Measurements from ENCODE around the gene EPN3. TPM values are rescaled to one million over a fixed set of nuclear protein-coding genes. Genes with fewer than 3 reads are reported as not detected.
A peak's percentile ranks its signal among the peaks of the same experiment; 100 is the strongest.

The EPN3 gene
- total and polyA plus RNA-seq, 5 donors, result 5.4 to 31.5 (median 23.3) TPM

GRCh38 chr17:50588391-50589049 is 56.0 kb downstream of the EPN3 start:
- 50% methylated on average over 18 of the region's 18 CpGs for WGBS
- ATAC-seq (peak; percentile 2 to 4), DNase-seq (peak in 2 of 3 donors; percentile 81 to 86)
- Histone ChIP-seq H3K4me1 (ENCODE audit: control insufficient read depth, insufficient read depth, low read length) (peaks cover 18% of the 10 kb centered on the region), H3K27me3 (ENCODE audit: control insufficient read depth, insufficient read depth) (no peaks in the 10 kb centered on the region), H3K27ac (ENCODE audit: low read length) (peak overlapping the region; percentile 79), H3K9me3 (ENCODE audit: control insufficient read depth, low read length) (no peaks in the 10 kb centered on the region), H3K4me3 (ENCODE audit: low read length) (no peak overlapping the region)
- intact Hi-C loops (cut with DNase I), result no loop called here

- Histone ChIP-seq H3K4me1 (ENCODE audit: control insufficient read depth, insufficient read depth, low read length) (peaks cover 18% of the 10 kb centered on the region), H3K27me3 (ENCODE audit: control insufficient read depth, insufficient read depth) (no peaks in the 10 kb centered on the region), H3K27ac (ENCODE audit: low read length) (peak overlapping the region; percentile 79), H3K9me3 (ENCODE audit: control insufficient read depth, low read length) (no peaks in the 10 kb centered on the region), H3K4me3 (ENCODE audit: low read length) (no peak overlapping the region)
- no peak for ATAC-seq
- intact Hi-C loops (cut with DNase I), result no loop called here
- WGBS, result 35% methylated on average over 10 of the region's 10 CpGs
- peak in 2 of 3 donors; percentile 63 to 64 for DNase-seq
Observed at GRCh38 chr17:50589095-50589705, 56.7 kb downstream of the EPN3 start.

- DNase-seq (peak in 1 of 3 donors; percentile 42), ATAC-seq (no peak)
- Histone ChIP-seq H3K9me3 (ENCODE audit: control insufficient read depth, low read length) (no peaks in the 10 kb centered on the region), H3K4me3 (ENCODE audit: low read length) (no peak overlapping the region), H3K27ac (ENCODE audit: low read length) (no peak overlapping the region), H3K4me1 (ENCODE audit: control insufficient read depth, insufficient read depth, low read length) (peaks cover 18% of the 10 kb centered on the region), H3K27me3 (ENCODE audit: control insufficient read depth, insufficient read depth) (no peaks in the 10 kb centered on the region)
- WGBS, result 93% methylated on average over 24 of the region's 24 CpGs
- intact Hi-C loops (cut with DNase I), result no loop called here
Observed at GRCh38 chr17:50590946-50591737, 58.6 kb downstream of the EPN3 start.

GRCh38 chr17:50593321-50593720 is 60.8 kb downstream of the EPN3 start:
- no peaks in the 10 kb centered on the region for H3K27me3 ChIP-seq (ENCODE audit: control insufficient read depth, insufficient read depth)
- no peaks in the 10 kb centered on the region for H3K9me3 ChIP-seq (ENCODE audit: control insufficient read depth, low read length)
- ATAC-seq (peak; percentile 15 to 22), DNase-seq (peak in 2 of 3 donors; percentile 82)
- intact Hi-C loops (cut with DNase I), result no loop called here
- peaks cover 18% of the 10 kb centered on the region for H3K4me1 ChIP-seq (ENCODE audit: control insufficient read depth, insufficient read depth, low read length)
- H3K27ac ChIP-seq (ENCODE audit: low read length), result no peak overlapping the region
- 46% methylated on average over 10 of the region's 10 CpGs for WGBS
- H3K4me3 ChIP-seq (ENCODE audit: low read length), result no peak overlapping the region

Other genes starting within 250 kb of the EPN3 start
- 10 to 100 TPM; 15.8 to 19.1 (median 18.3) TPM for gene XYLT2, start 186.6 kb upstream of the EPN3 start, total RNA-seq
- 13.2 TPM for gene XYLT2, start 186.6 kb upstream of the EPN3 start, polyA plus RNA-seq
- gene MRPL27, start 159.6 kb upstream of the EPN3 start, total RNA-seq, result 10 to 100 TPM; 74.4 to 93.0 (median 82.0) TPM
- gene MRPL27, start 159.6 kb upstream of the EPN3 start, polyA plus RNA-seq, result 194 TPM
- gene EME1, start 159.5 kb upstream of the EPN3 start, total RNA-seq, result under 1 TPM in 2 of 4 donors, not detected in 2; 0.46 to 0.59 TPM
- gene EME1, start 159.5 kb upstream of the EPN3 start, polyA plus RNA-seq, result 0.36 TPM
- gene LRRC59, start 135.2 kb upstream of the EPN3 start, total RNA-seq, result 10 to 100 TPM; 22.9 to 62.0 (median 33.3) TPM
- gene LRRC59, start 135.2 kb upstream of the EPN3 start, polyA plus RNA-seq, result 22.0 TPM
- gene ACSF2, start 106.5 kb upstream of the EPN3 start, total RNA-seq, result 100 to 1,000 TPM in 2 of 4 donors, 10 to 100 TPM in 2; 61.1 to 112 (median 96.7) TPM
- 81.6 TPM for gene ACSF2, start 106.5 kb upstream of the EPN3 start, polyA plus RNA-seq
- gene CHAD, start 63.9 kb upstream of the EPN3 start, total RNA-seq, result 1 to 10 TPM in 1 of 4 donors, under 1 TPM in 3; 0.34 to 1.1 (median 0.53) TPM
- gene CHAD, start 63.9 kb upstream of the EPN3 start, polyA plus RNA-seq, result 0.57 TPM
- 10 to 100 TPM; 27.8 to 38.5 (median 32.3) TPM for gene RSAD1, start 53.9 kb upstream of the EPN3 start, total RNA-seq
- 23.9 TPM for gene RSAD1, start 53.9 kb upstream of the EPN3 start, polyA plus RNA-seq
- gene MYCBPAP, start 24.3 kb upstream of the EPN3 start, total RNA-seq, result 1 to 10 TPM in 2 of 4 donors, under 1 TPM in 2; 0.57 to 1.9 (median 0.95) TPM
- gene MYCBPAP, start 24.3 kb upstream of the EPN3 start, polyA plus RNA-seq, result 0.88 TPM
- gene SPATA20, start 14.4 kb downstream of the EPN3 start, total RNA-seq, result 10 to 100 TPM; 45.9 to 71.8 (median 52.6) TPM
- 58.1 TPM for gene SPATA20, start 14.4 kb downstream of the EPN3 start, polyA plus RNA-seq
- gene CACNA1G, start 28.0 kb downstream of the EPN3 start, total RNA-seq, result 10 to 100 TPM in 1 of 4 donors, 1 to 10 TPM in 3; 4.4 to 14.8 (median 6.9) TPM
- gene CACNA1G, start 28.0 kb downstream of the EPN3 start, polyA plus RNA-seq, result 4.3 TPM
- 1 to 10 TPM; 1.2 to 5.9 (median 3.7) TPM for gene ABCC3, start 102.1 kb downstream of the EPN3 start, total RNA-seq
- 1.4 TPM for gene ABCC3, start 102.1 kb downstream of the EPN3 start, polyA plus RNA-seq
- 10 to 100 TPM; 37.1 to 43.7 (median 41.0) TPM for gene ANKRD40, start 175.2 kb downstream of the EPN3 start, total RNA-seq
- gene ANKRD40, start 175.2 kb downstream of the EPN3 start, polyA plus RNA-seq, result 20.5 TPM
- gene LUC7L3, start 186.9 kb downstream of the EPN3 start, total RNA-seq, result 10 to 100 TPM; 61.7 to 72.4 (median 67.4) TPM
- gene LUC7L3, start 186.9 kb downstream of the EPN3 start, polyA plus RNA-seq, result 76.7 TPM
- gene ANKRD40CL, start 234.8 kb downstream of the EPN3 start, total RNA-seq, result not detected
- not detected for gene ANKRD40CL, start 234.8 kb downstream of the EPN3 start, polyA plus RNA-seq

Data from right cardiac atrium (tissue), 5 donors.